Mononuclear cell (primary cell): ENCODE results near the gene LRRC66. TPM values are rescaled to one million over a fixed set of nuclear protein-coding genes. Genes with fewer than 3 reads are reported as not detected.

Source experiments
- H3K27me3 ChIP-seq: 2 replicates; pipeline ENCODE4 v1.6.0; 2011; ENCODE audit warnings: low read length, control low read depth; ENCODE audit not compliant: insufficient read depth
- H3K4me1 ChIP-seq: 2 replicates; pipeline ENCODE4 v1.5.1; 2011; ENCODE audit warnings: mild to moderate bottlenecking, low read length, control low read depth; ENCODE audit not compliant: insufficient read depth
- H3K4me3 ChIP-seq: 2 replicates; pipeline ENCODE4 v1.5.1; 2011; ENCODE audit warnings: mild to moderate bottlenecking, low read length, moderate library complexity
- H3K9me3 ChIP-seq: 2 replicates; pipeline ENCODE4 v1.5.1; 2011; ENCODE audit warnings: low read depth, mild to moderate bottlenecking, control low read depth, low read length
- total RNA-seq: library from RNA; depleted of rRNA; stranded (reverse); fragments of >200 nt; gene quantifications from one replicate; pipeline ENCODE4 v1.2.3, GENCODE V29; 2012

LRRC66 gene
- total RNA-seq, 1 donor, result 0.10 TPM

GRCh38 chr4:51995647-51996220 is 24.4 kb downstream of the LRRC66 start:
- H3K4me3 ChIP-seq, result no peak overlapping the region
- no peaks in the 10 kb centered on the region for H3K27me3 ChIP-seq
- no peaks in the 10 kb centered on the region for H3K4me1 ChIP-seq
- no peaks in the 10 kb centered on the region for H3K9me3 ChIP-seq

GRCh38 chr4:51965862-51966261 is 54.3 kb downstream of the LRRC66 start:
- Histone ChIP-seq H3K27me3 (no peaks in the 10 kb centered on the region), H3K9me3 (no peaks in the 10 kb centered on the region), H3K4me1 (no peaks in the 10 kb centered on the region), H3K4me3 (no peak overlapping the region)

GRCh38 chr4:51963841-51964517 is 56.2 kb downstream of the LRRC66 start:
- no peaks in the 10 kb centered on the region for H3K9me3 ChIP-seq
- H3K27me3 ChIP-seq, result no peaks in the 10 kb centered on the region
- no peaks in the 10 kb centered on the region for H3K4me1 ChIP-seq
- H3K4me3 ChIP-seq, result no peak overlapping the region

- Histone ChIP-seq H3K27me3 (no peaks in the 10 kb centered on the region), H3K4me3 (no peak overlapping the region), H3K4me1 (no peaks in the 10 kb centered on the region), H3K9me3 (no peaks in the 10 kb centered on the region)
Measured at GRCh38 chr4:51960486-51960885, 59.7 kb downstream of the LRRC66 start.

- Histone ChIP-seq H3K4me1 (no peaks in the 10 kb centered on the region), H3K9me3 (no peaks in the 10 kb centered on the region), H3K4me3 (no peak overlapping the region), H3K27me3 (no peaks in the 10 kb centered on the region)
Measured at GRCh38 chr4:51958199-51958968, 61.8 kb downstream of the LRRC66 start.

Other genes starting within 250 kb of the LRRC66 start
- gene DCUN1D4, start 177.2 kb downstream of the LRRC66 start, total RNA-seq, result 55.0 TPM
- 1.4 TPM for gene SGCB, start 17.9 kb upstream of the LRRC66 start, total RNA-seq
- 0.42 TPM for gene SPATA18, start 30.9 kb upstream of the LRRC66 start, total RNA-seq